K562 (cell line): Measurements from ENCODE around the gene DAAM1. TPM values are rescaled to one million over a fixed set of nuclear protein-coding genes. Genes with fewer than 3 reads are reported as not detected.

Experiments used
- ATAC-seq: fragments of 200-7000 bp; cut with Tn5 transposase; 3 replicates; pipeline ENCODE4 v1.9.1; 2020; ENCODE audit warnings: moderate library complexity
- BruUV-seq: library from RNA; stranded (reverse); fragments of 400-500 nt; replicated peaks from 2 replicates; lab custom pipeline; 2021; lab: Mats Ljungman, UMichigan
- CTCF ChIA-PET: fragments of 300-600 bp; formaldehyde crosslinking; extraction: SDS; loops from one replicate; lab custom pipeline; 2021; ENCODE audit warnings: low intra/inter-chr PET ratio; lab: Yijun Ruan, JAX
- POLR2A ChIA-PET: fragments of 300-600, 350-650 bp; sonication (Branson Sonifier 250); formaldehyde crosslinking; extraction: SDS; loops from one replicate; lab custom pipeline; 2021; ENCODE audit warnings: antibody characterized with exemption, inconsistent platforms; lab: Yijun Ruan, JAX
- DNase-seq, 4 experiments: peaks; one replicate each; pipeline versions ENCODE4 v3.0.0 to v3.0.0-alpha.2; 2011 to 2018; ENCODE audit warnings: low spot score in 3 of 4, mixed read lengths in 3 of 4; ENCODE audit errors: extremely low read depth in 1 of 4
- FAIRE-seq: peaks from 2 replicates; lab custom pipeline; 2011; peaks lifted over from hg19 to GRCh38; lab: Jason Lieb, UNC
- H2AFZ ChIP-seq: 2 replicates; pipeline ENCODE4 v1.6.0; 2011; ENCODE audit warnings: low read depth, low read length, control low read depth, inconsistent platforms
- H3K27ac ChIP-seq: fragments of 200-600 bp; 3 replicates; pipeline ENCODE4 v1.8.0; 2011; ENCODE audit warnings: low read depth, mild to moderate bottlenecking, control low read depth, inconsistent platforms, low read length, moderate library complexity, mixed read lengths; ENCODE audit errors: extremely low read depth
- H3K27me3 ChIP-seq, 2 experiments: fragments of 300-600 bp in 1 of 2; 2 replicates in 1 of 2; 3 replicates in 1 of 2; pipeline versions ENCODE4 v1.6.0 to v1.8.0; 2011; ENCODE audit warnings: inconsistent platforms in 2 of 2, low read length in 2 of 2, mild to moderate bottlenecking in 1 of 2, mixed read lengths in 1 of 2, moderate library complexity in 1 of 2; ENCODE audit not compliant: control insufficient read depth in 2 of 2, insufficient read depth in 2 of 2
- H3K36me3 ChIP-seq: fragments of 300-600 bp; 3 replicates; pipeline ENCODE4 v1.8.0; 2011; ENCODE audit warnings: mild to moderate bottlenecking, low read length, inconsistent platforms; ENCODE audit not compliant: control insufficient read depth, insufficient read depth
- H3K4me1 ChIP-seq, 2 experiments: fragments of 200-600 bp in 1 of 2; replicated peaks in 1 of 2; 2 replicates in 1 of 2; 3 replicates in 1 of 2; pipeline versions ENCODE4 v1.5.1 to v1.8.0; 2011; ENCODE audit warnings: inconsistent platforms in 2 of 2, low read length in 2 of 2, mild to moderate bottlenecking in 1 of 2, mixed read lengths in 1 of 2, moderate library complexity in 1 of 2; ENCODE audit not compliant: control insufficient read depth in 2 of 2, insufficient read depth in 2 of 2
- H3K4me2 ChIP-seq: 2 replicates; pipeline ENCODE4 v1.6.1; 2011; ENCODE audit warnings: low read length, control low read depth, inconsistent platforms, mixed read lengths; ENCODE audit not compliant: insufficient read depth
- H3K4me3 ChIP-seq: fragments of 200-600 bp; sonication (generic), shearing (Covaris generic); 2 replicates; pipeline ENCODE4 v1.5.1; 2016; ENCODE audit warnings: control low read depth, inconsistent platforms
- H3K79me2 ChIP-seq: fragments of 200-600 bp; 3 replicates; pipeline ENCODE4 v1.8.0; 2011; ENCODE audit warnings: low read length, inconsistent platforms; ENCODE audit not compliant: control insufficient read depth, insufficient read depth
- H3K9ac ChIP-seq, 2 experiments: 2 replicates each; pipeline versions ENCODE4 v1.6.0 to v1.6.1; 2011; ENCODE audit warnings: low read depth in 2 of 2, low read length in 2 of 2, control low read depth in 1 of 2, inconsistent platforms in 1 of 2, mild to moderate bottlenecking in 1 of 2, mixed read lengths in 1 of 2; ENCODE audit not compliant: insufficient read depth in 1 of 2
- H3K9me1 ChIP-seq: one replicate; pipeline ENCODE4 v1.6.0; 2011; ENCODE audit warnings: inconsistent platforms, mild to moderate bottlenecking, low read length, moderate library complexity; ENCODE audit not compliant: control insufficient read depth, insufficient read depth
- H3K9me3 ChIP-seq: replicated peaks from 2 replicates; pipeline ENCODE4 v1.5.1; 2011; ENCODE audit warnings: low read depth, low read length, inconsistent platforms; ENCODE audit not compliant: control insufficient read depth, insufficient read depth
- H4K20me1 ChIP-seq: replicated peaks from 2 replicates; pipeline ENCODE4 v1.6.1; 2011; ENCODE audit warnings: low read length, inconsistent platforms, mixed read lengths; ENCODE audit not compliant: control insufficient read depth, insufficient read depth
- ELK3 ChIP-seq: fragments of 450-650 bp; formaldehyde crosslinking; IDR thresholded peaks from 2 replicates; pipeline ENCODE4 v1.4.0; 2020; ENCODE audit warnings: mild to moderate bottlenecking
- ETS2 ChIP-seq: IDR thresholded peaks from 2 replicates; pipeline ENCODE4 v1.6.1; 2016; ENCODE audit warnings: borderline replicate concordance, missing genetic modification characterization, mild to moderate bottlenecking, moderate library complexity, missing compliant biosample characterization; ENCODE audit not compliant: poor library complexity, severe bottlenecking
- ILF3 ChIP-seq: fragments of 450-650 bp; IDR thresholded peaks from 2 replicates; pipeline ENCODE4 v1.6.1; 2018; ENCODE audit warnings: antibody characterized with exemption, mild to moderate bottlenecking, moderate library complexity, borderline replicate concordance
- JUND ChIP-seq, 2 experiments: IDR thresholded peaks; 2 replicates in 1 of 2; 3 replicates in 1 of 2; pipeline ENCODE4 v1.6.1; 2011; ENCODE audit warnings: borderline replicate concordance in 2 of 2, low read depth in 2 of 2, low read length in 2 of 2, improper control_type of control experiment in 1 of 2, missing biosample characterization in 1 of 2, missing genetic modification characterization in 1 of 2, missing genetic modification reagents in 1 of 2
- MBD1 ChIP-seq: fragments of 250-450 bp; sonication (Bioruptor Pico); IDR thresholded peaks from 2 replicates; pipeline ENCODE4 v1.8.0; 2022; ENCODE audit warnings: inconsistent platforms
- RBM25 ChIP-seq: fragments of 200-400 bp; formaldehyde crosslinking; IDR thresholded peaks from 2 replicates; pipeline ENCODE4 v1.6.1; 2018; ENCODE audit warnings: low read length, low read depth, moderate library complexity; ENCODE audit not compliant: severe bottlenecking
- TARDBP ChIP-seq: fragments of 450-650 bp; IDR thresholded peaks from 2 replicates; pipeline ENCODE4 v1.6.1; 2016
- ZBTB11 ChIP-seq, 3 experiments: fragments of 200-800 bp in 1 of 3; fragments of 250-450 bp in 1 of 3; fragments of 450-650 bp in 1 of 3; sonication (Bioruptor Pico) in 1 of 3; sonication (Bioruptor generic) in 1 of 3; formaldehyde crosslinking in 1 of 3; IDR thresholded peaks; 2 replicates each; pipeline versions ENCODE4 v1.6.1 to v1.8.0; 2016 to 2022; ENCODE audit warnings: mild to moderate bottlenecking in 2 of 3, missing genetic modification characterization in 2 of 3, missing compliant biosample characterization in 1 of 3, moderate library complexity in 1 of 3
- ZNF431 ChIP-seq: sonication (generic); formaldehyde crosslinking; IDR thresholded peaks from 2 replicates; pipeline ENCODE4 v1.8.0; 2022; ENCODE audit warnings: mild to moderate bottlenecking, missing genetic modification reagents
- WGBS: fragments of 100-300 bp; shearing (Covaris generic); methylation state at CpG from one replicate; pipeline ENCODE4 v1.1.6; 2016; ENCODE audit warnings: low coverage, mixed read lengths; ENCODE audit not compliant: insufficient coverage; ENCODE audit errors: missing lambda C conversion rate; 5-methylcytosine and 5-hydroxymethylcytosine counted together
- in situ Hi-C: fragments of 300-500 bp; cut with MboI; formaldehyde crosslinking; loops from 4 replicates; pipeline ENCODE4 v1.15.0; 2018; ENCODE audit warnings: inconsistent platforms, mixed read lengths
- intact Hi-C: fragments of 100-400 bp; cut with micrococcal nuclease; formaldehyde crosslinking; loops from 2 replicates; pipeline ENCODE4 v1.14.2; 2022
- polyA plus RNA-seq, 8 experiments: library from polyadenylated mRNA; depleted of rRNA in 4 of 8; stranded (reverse) in 5 of 8; unstranded in 3 of 8; fragments of >200 nt; fragmentation: Nextera tagmentation in 2 of 8; fragmentation: Illumina TruSeq in 1 of 8; extraction: Ambion mirVana in 2 of 8; extraction: Trizol in 1 of 8; gene quantifications; 2 replicates each; pipeline versions ENCODE4 v1.2.1 to v1.2.3, GENCODE V29; 2011 to 2014; ENCODE audit warnings: inconsistent platforms in 1 of 8, missing spikeins in 1 of 8
- total RNA-seq, 7 experiments: library from RNA; depleted of rRNA in 6 of 7; stranded (reverse); fragments of >200 nt in 6 of 7; fragmentation: Illumina TruSeq in 2 of 7; extraction: Trizol in 2 of 7; gene quantifications; 2 replicates each; pipeline versions ENCODE4 v1.2.1 to v1.2.3, GENCODE V29; 2011 to 2021; ENCODE audit warnings: low replicate concordance in 1 of 7

DAAM1 gene
- total and polyA plus RNA-seq, 9 of the 15 experiments (the other 6 are each of a cell fraction or from before 2014, with no cell fraction given) = 3.6 to 11.6 (median 6.7) TPM

- TF ChIP-seq ZBTB11 (CRISPR knock-in tag; IDR thresholded peaks at IDR 0.05) = no peak
- TF ChIP-seq ILF3 = no peak
- TF ChIP-seq ETS2 (tag) = no peak
- TF ChIP-seq JUND (IDR thresholded peaks at IDR 0.05; ENCODE audit: borderline replicate concordance, low read depth, low read length) = no peak
- no peak for TF ChIP-seq JUND (tag; IDR thresholded peaks at IDR 0.05; ENCODE audit: borderline replicate concordance, low read depth, low read length)
- no peak for TF ChIP-seq ZNF431 (CRISPR knock-in tag)
- TF ChIP-seq, all 486 proteins: peak for 0
Measured at GRCh38 chr14:59243174-59243573, 54.7 kb downstream of the DAAM1 start (continued).

- H3K79me2 ChIP-seq = no peaks in the 10 kb centered on the region
- no peak overlapping the region for H3K4me3 ChIP-seq
- DNase-seq (no peak), ATAC-seq (no peak), FAIRE-seq (no peak)
- intact Hi-C loops = loop anchor here (10.0 kb wide), 1 partner anchor 90 kb away; no protein-coding TSS in a partner anchor
- no peaks in the 10 kb centered on the region for H3K4me1 ChIP-seq
- H3K9me1 ChIP-seq = no peaks in the 10 kb centered on the region
- CTCF ChIA-PET = no interaction called here
- no peak overlapping the region for H2AFZ ChIP-seq
- no peak overlapping the region for H3K27ac ChIP-seq
- no peaks in the 10 kb centered on the region for H4K20me1 ChIP-seq
- 17% methylated on average over 2 of the region's 2 CpGs for WGBS
- in situ Hi-C loops = no loop called here
- H3K36me3 ChIP-seq = no peaks in the 10 kb centered on the region
- H3K9ac ChIP-seq = no peak overlapping the region
- no TSS peak for BruUV-seq
- H3K9me3 ChIP-seq = no peaks in the 10 kb centered on the region
- no peaks in the 10 kb centered on the region for H3K27me3 ChIP-seq
- no peak overlapping the region for H3K4me2 ChIP-seq
- POLR2A ChIA-PET = no interaction called here
- TF ChIP-seq TARDBP (no peak), ELK3 (no peak), RBM25 (no peak), MBD1 (CRISPR knock-in tag) (no peak)
Measured at GRCh38 chr14:59244581-59244980, 56.1 kb downstream of the DAAM1 start.
